Measurements from ENCODE around the gene ACTR3. TPM values are rescaled to one million over a fixed set of nuclear protein-coding genes. Genes with fewer than 3 reads are reported as not detected.

ACTR3 gene
- total RNA-seq (2012; rRNA removed) (307 and 645 TPM in 2 replicates), polyA plus RNA-seq (2012; rRNA removed) (201 and 246 TPM in 2 replicates), Bru-seq, nascent RNA (percentile 99 among the genes with signal in this experiment), BruChase-seq, experiment 1, labeled RNA remaining after a 6-hour chase (percentile 96 among the genes with signal in this experiment), BruChase-seq, experiment 2, labeled RNA remaining after a 2-hour chase (percentile 94 among the genes with signal in this experiment)
- polyA plus RNA-seq (2012; cell fraction: cytosol; rRNA removed): 28.9 and 70.5 TPM in 2 replicates
- polyA plus RNA-seq (2012; cell fraction: nucleus; rRNA removed; ENCODE audit: low replicate concordance): 8.1 and 74.7 TPM in 2 replicates
- long read RNA-seq, full-length matches to known transcripts: 414 of 444 reads
- long read RNA-seq, partial matches to known transcripts: 18 of 444 reads
- long read RNA-seq, other reads (novel, unspliced or antisense): 12 of 444 reads

DNA sequence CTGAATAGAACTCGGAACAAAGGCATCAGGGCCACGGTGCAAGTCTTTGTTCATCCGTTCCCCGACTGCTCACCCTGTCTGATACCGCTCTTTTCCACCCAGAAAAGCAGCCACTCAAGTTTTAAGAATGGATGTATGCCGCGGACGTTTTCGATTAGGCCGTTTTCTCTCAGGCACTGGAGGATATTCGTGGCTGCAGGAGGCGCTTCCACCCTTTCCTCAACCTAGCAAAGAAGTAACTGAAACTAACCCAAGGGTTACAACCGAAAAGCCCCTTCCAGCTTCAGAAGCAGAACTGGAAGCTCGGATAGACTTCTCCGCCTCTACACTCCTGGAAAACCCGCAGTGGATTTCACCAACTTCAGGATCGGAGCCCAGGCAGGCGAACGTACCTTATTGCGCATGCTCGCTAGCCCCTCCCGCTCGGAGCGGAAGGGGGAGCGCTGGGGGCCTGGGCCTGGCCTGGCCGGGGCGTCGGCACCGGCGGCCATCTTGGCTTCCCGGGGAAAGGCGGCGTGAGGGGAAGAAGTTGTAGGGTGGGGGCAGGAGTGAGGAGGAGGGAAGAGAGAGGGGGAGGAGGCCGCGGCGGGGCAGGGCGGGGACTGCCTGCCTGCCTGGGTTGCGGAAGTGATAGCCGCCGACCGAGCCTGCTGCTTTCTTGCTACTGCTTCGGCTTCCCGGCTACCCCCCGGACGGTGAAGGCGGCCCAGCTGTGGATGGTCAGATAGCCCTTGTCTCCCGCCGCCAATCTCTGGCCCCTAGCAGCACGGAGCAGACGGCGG, at the start of gene ACTR3:
TSS of gene ACTR3 (plus strand) at position 619 of the 782 bp plus-strand sequence. CDS start 191 bp downstream, outside the sequence.
- peaks cover 10 to 31% of the 10 kb centered on the region in 2 experiments for H3K79me1 ChIP-seq (ENCODE audit: low read depth in 1 of 2, low read length in 2 of 2)
- H3K4ac ChIP-seq (ENCODE audit: low read depth, low read length): peak within 1 kb of the TSS; percentile 100
- H3K23ac ChIP-seq (ENCODE audit: low read depth, low read length): peak within 1 kb of the TSS; percentile 98
- H4K5ac ChIP-seq (ENCODE audit: low read depth, low read length): peak within 1 kb of the TSS; percentile 95
- H3K4me1 ChIP-seq (ENCODE audit: control insufficient read depth, insufficient read depth, low read length): peaks cover 8% of the 10 kb centered on the region
- 1% methylated on average over 16 of the region's 51 CpGs; no CpG with 5 or more reads in 1 of the 2 experiments for WGBS, 2 experiments (ENCODE audit: extremely low coverage in 2 of 2, insufficient read length in 1 of 2)
- intact Hi-C loops (cut with micrococcal nuclease): loop anchor here (1.0 to 2.0 kb wide), 2 partner anchors 71 to 133 kb away; partner anchors contain the start of gene SLC35F5
- H3K14ac ChIP-seq (replicated peaks; ENCODE audit: low read depth, low read length): peak within 1 kb of the TSS; percentile 100
- DNase-seq (peak; percentile 98), ATAC-seq (ENCODE audit: low read depth) (peak; percentile 90)
- H3K56ac ChIP-seq (ENCODE audit: extremely low read depth, insufficient read depth, low read length): peak within 1 kb of the TSS; percentile 99
- peaks cover 3% of the 10 kb centered on the region; the same call in 1 of the 2 replicates for H3K36me3 ChIP-seq (ENCODE audit: control insufficient read depth, insufficient read depth, low read length)
- H4K91ac ChIP-seq (ENCODE audit: insufficient read depth, low read depth, low read length): peak within 1 kb of the TSS; percentile 99
- H3K4me2 ChIP-seq (ENCODE audit: low read depth, low read length): peak within 1 kb of the TSS; percentile 87
- H2BK20ac ChIP-seq (ENCODE audit: low read depth, low read length): peak within 1 kb of the TSS; percentile 35; the same call in 1 of the 2 replicates
- peak within 1 kb of the TSS; percentile 54; the same call in 1 of the 3 replicates for H2BK15ac ChIP-seq (ENCODE audit: low read depth, low read length)
- in situ Hi-C loops (cut with MboI; ENCODE audit: low sequenced_read_pairs): loop anchor here (5.0 kb wide), 1 partner anchor 132 kb away; the partner anchor contains the start of gene SLC35F5
- dilution Hi-C loops (cut with HindIII; ENCODE audit: low sequenced_read_pairs, unreplicated experiment): no loop called here
- POLR2A ChIA-PET (ENCODE audit: unreplicated experiment): interaction anchor here (1.2 to 1.5 kb wide), 2 partner anchors 42 to 133 kb away, joined by 3 to 7 read pairs; partner anchors contain the start of gene SLC35F5
- peak within 1 kb of the TSS; percentile 100 for H3K27ac ChIP-seq (ENCODE audit: insufficient read depth, low read length)
- H3K9ac ChIP-seq (ENCODE audit: low read depth, low read length): peak within 1 kb of the TSS; percentile 100
- peak within 1 kb of the TSS; percentile 78 for H2BK120ac ChIP-seq (ENCODE audit: low read depth, low read length)
- H2AK5ac ChIP-seq (ENCODE audit: low read depth, low read length): peak within 1 kb of the TSS; percentile 98
- no TSS peak for BruUV-seq (replicated peaks)
- H3K9me3 ChIP-seq (ENCODE audit: control insufficient read depth, insufficient read depth, low read length): no peaks in the 10 kb centered on the region
- no peaks in the 10 kb centered on the region for H3K27me3 ChIP-seq (ENCODE audit: control insufficient read depth, insufficient read depth, low read length)
- peak within 1 kb of the TSS; percentile 94 for H2AFZ ChIP-seq (replicated peaks; ENCODE audit: low read length, poor library complexity)
- peak within 1 kb of the TSS; percentile 99 for H2BK5ac ChIP-seq (ENCODE audit: low read depth, low read length, poor library complexity, severe bottlenecking)
- H3K9me1 ChIP-seq (ENCODE audit: insufficient read depth, low read length): peaks cover 9% of the 10 kb centered on the region
- CTCF ChIA-PET: no interaction called here
- H2AK9ac ChIP-seq (replicated peaks; ENCODE audit: low read depth, low read length, poor library complexity): peak within 1 kb of the TSS; percentile 99
- H4K20me1 ChIP-seq (ENCODE audit: insufficient read depth, low read length): peaks cover 26% of the 10 kb centered on the region
- H3K18ac ChIP-seq (ENCODE audit: low read depth, low read length): peak within 1 kb of the TSS; percentile 98
- peak within 1 kb of the TSS; percentile 91 to 98 for H4K8ac ChIP-seq (ENCODE audit: low read depth in 2 of 2, low read length in 2 of 2)
- H3K4me3 ChIP-seq (ENCODE audit: insufficient read depth, low read depth, low read length): peak within 1 kb of the TSS; percentile 84
- TF ChIP-seq RCOR1 (IDR thresholded peaks at IDR 0.05; ENCODE audit: insufficient replicate concordance, low read length) (peak; percentile 20), BHLHE40 (IDR thresholded peaks at IDR 0.05; ENCODE audit: low read depth, low read length) (0 out of 2 replicates have a peak, but pooled peaks have one; percentile 20), RFX5 (IDR thresholded peaks at IDR 0.05; ENCODE audit: low read depth, low read length) (no peak), NFE2L2 (IDR thresholded peaks at IDR 0.05; ENCODE audit: low read depth, low read length) (no peak), SMC3 (IDR thresholded peaks at IDR 0.05; ENCODE audit: low read depth, low read length) (peak; percentile 21; the same call in 1 of the 2 replicates), RAD21 (IDR thresholded peaks at IDR 0.05; ENCODE audit: low read length) (peak; percentile 20), CHD1 (IDR thresholded peaks at IDR 0.05; ENCODE audit: low read depth, low read length) (peak; percentile 91; the same call in 1 of the 2 replicates)
- TF ChIP-seq, protein P1, sequence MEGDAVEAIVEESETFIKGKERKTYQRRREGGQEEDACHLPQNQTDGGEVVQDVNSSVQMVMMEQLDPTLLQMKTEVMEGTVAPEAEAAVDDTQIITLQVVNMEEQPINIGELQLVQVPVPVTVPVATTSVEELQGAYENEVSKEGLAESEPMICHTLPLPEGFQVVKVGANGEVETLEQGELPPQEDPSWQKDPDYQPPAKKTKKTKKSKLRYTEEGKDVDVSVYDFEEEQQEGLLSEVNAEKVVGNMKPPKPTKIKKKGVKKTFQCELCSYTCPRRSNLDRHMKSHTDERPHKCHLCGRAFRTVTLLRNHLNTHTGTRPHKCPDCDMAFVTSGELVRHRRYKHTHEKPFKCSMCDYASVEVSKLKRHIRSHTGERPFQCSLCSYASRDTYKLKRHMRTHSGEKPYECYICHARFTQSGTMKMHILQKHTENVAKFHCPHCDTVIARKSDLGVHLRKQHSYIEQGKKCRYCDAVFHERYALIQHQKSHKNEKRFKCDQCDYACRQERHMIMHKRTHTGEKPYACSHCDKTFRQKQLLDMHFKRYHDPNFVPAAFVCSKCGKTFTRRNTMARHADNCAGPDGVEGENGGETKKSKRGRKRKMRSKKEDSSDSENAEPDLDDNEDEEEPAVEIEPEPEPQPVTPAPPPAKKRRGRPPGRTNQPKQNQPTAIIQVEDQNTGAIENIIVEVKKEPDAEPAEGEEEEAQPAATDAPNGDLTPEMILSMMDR (conservative IDR thresholded peaks at IDR 0.05; ENCODE audit: low read depth, low read length): no peak
- TF ChIP-seq, protein P2, sequence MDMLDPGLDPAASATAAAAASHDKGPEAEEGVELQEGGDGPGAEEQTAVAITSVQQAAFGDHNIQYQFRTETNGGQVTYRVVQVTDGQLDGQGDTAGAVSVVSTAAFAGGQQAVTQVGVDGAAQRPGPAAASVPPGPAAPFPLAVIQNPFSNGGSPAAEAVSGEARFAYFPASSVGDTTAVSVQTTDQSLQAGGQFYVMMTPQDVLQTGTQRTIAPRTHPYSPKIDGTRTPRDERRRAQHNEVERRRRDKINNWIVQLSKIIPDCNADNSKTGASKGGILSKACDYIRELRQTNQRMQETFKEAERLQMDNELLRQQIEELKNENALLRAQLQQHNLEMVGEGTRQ (IDR thresholded peaks at IDR 0.05; ENCODE audit: low read depth, low read length): no peak
- TF ChIP-seq, protein P3, sequence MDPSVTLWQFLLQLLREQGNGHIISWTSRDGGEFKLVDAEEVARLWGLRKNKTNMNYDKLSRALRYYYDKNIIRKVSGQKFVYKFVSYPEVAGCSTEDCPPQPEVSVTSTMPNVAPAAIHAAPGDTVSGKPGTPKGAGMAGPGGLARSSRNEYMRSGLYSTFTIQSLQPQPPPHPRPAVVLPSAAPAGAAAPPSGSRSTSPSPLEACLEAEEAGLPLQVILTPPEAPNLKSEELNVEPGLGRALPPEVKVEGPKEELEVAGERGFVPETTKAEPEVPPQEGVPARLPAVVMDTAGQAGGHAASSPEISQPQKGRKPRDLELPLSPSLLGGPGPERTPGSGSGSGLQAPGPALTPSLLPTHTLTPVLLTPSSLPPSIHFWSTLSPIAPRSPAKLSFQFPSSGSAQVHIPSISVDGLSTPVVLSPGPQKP (IDR thresholded peaks at IDR 0.05; ENCODE audit: borderline replicate concordance, low read depth, low read length): no peak
